IPS DF 4.7 (cell line): ENCODE results near the gene TEKTIP1.

Experiments
- DNase-seq: peaks from one replicate; pipeline ENCODE4 v3.0.0-alpha.2; 2013; ENCODE audit warnings: low spot score; ENCODE audit errors: extremely low read depth

Gene TEKTIP1

GRCh38 chr19:3538965-3539755, at the start of gene TEKTIP1:
TSS of gene TEKTIP1 (plus strand) at chr19:3539174. CDS start at chr19:3539178, 4 bp downstream.
- no peak for DNase-seq

GRCh38 chr19:3491396-3492119, 47.4 kb upstream of the TEKTIP1 start:
- DNase-seq, result no peak

DNA sequence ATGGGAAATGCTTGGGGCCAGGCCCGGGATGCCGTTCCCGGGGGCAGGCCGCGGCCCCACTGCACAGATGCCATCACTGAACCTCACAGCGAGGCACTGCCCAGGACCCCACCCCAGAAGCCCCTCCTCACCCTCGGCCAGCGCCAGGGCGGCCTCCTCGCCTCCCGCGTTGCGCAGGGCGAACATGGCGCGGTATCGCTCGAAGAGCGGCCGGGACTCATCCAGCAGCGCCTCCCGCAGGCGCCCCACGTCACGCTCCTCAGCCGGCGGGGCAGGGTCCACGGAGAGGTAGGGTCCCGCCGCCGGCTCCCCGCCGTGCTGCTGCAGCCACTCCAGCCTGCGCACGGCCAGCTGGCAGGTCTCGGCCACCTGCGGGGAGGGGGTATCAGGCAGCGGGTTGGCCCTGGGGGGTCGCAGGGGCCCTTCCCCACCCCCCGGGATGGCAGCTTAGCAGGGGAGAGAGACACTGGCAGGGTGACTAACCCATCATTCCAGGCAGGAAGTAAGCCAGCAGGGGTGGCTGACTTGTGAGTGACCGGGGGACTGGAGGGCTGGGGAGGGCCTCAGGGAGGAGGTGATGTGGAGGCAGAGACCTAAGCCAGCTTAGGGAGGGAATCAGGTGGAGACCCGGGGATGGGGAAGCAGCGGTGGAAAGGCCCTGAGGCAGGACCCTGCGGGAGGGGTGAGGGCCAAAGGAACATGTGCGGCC, 46.7 kb upstream of the TEKTIP1 start:
- DNase-seq, result no peak

- no peak for DNase-seq
Measured at GRCh38 chr19:3492919-3493318, 46.1 kb upstream of the TEKTIP1 start.

GRCh38 chr19:3493651-3494050, 45.3 kb upstream of the TEKTIP1 start:
- DNase-seq, result no peak

DNA sequence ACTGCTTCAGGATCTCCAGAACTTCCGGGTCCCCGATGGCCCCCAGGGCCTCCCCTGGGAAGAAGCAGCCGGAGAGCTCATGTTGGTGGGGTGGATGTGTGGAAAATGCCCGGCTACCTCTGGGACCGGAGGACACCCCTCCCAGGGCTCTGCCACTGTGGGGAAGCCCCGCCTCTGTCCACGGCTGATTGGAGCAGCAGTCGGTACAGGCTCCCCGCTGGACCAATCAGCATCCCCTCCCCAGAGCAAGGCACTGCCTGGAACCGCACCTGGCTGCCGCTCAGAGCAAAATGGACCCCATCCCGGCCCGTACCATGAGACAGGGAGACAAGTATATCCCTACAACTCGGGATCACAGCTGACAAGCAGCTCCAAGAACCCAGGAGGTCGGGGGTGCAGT, 44.9 kb upstream of the TEKTIP1 start:
- no peak for DNase-seq

DNA sequence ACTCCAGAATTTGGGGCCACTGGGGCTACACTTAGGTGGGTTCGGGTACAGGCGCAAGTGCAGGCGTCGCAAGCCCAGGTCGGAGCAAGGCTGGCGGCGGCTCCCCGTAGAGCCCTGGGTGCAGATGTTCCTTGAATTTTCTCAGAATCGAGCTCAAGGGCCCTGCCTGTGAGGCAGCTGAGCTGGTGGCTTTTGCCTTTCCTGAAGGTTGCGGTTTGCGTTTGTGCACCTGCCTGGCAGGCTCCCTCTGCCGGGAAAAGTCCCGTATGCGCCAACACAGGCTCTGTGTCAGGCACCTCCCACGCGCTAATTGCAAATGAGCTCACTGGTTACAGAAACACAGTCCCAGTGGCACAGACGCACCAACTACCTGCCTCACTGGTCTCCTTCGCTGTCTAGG, 44.4 kb upstream of the TEKTIP1 start:
- DNase-seq, result no peak

DNA sequence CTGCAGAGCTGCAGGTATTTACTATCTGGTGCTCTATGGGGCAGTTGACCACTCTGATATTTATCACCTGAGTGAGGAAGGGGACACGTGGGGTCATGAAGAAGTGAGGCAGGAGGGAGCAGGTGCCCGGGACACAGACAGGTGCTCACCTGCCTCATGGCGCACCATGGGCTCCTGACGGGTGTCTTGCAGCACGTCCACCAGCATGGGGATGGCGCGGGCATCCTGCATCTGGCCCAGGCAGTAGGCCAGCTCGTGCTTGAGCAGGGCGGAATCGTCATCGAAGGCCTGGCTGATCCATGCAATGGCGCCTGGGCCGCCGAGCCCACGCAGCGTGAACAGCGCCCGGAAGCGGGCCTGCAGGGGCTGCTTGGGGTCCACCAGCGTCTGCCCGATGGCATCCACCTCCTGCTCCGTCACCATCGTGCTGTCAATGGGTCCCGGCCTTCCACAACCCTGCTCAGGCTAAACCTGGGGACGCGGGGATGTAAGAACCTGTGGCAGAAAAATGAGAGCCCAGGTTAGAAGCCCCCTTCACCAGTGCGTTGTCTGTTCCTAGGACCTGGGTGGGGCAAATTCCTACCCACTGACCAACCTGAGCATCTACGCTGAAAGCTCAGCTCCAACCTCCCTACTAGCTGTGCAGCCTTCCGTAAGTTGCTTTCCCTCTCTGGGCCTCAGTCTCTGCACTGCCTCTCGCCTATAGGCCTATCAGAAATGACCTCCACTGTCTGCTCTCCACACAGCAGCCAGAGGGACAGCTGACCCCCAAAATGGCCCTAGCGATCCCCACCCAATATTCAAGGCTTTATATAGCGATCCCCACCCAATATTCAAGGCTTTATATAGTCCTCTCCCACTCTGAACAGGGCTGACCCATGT, 42.3 kb upstream of the TEKTIP1 start:
- no peak for DNase-seq

GRCh38 chr19:3497757-3498520, 41.0 kb upstream of the TEKTIP1 start:
- no peak for DNase-seq

- DNase-seq, result no peak
Measured at GRCh38 chr19:3499738-3500428, 39.1 kb upstream of the TEKTIP1 start.

- DNase-seq, result peak; percentile 94
Measured at GRCh38 chr19:3500429-3501101, 38.4 kb upstream of the TEKTIP1 start, which contains the start of gene DOHH. TSS of gene DOHH (minus strand) at chr19:3500674. CDS start at chr19:3496814, 3,860 bp downstream.

GRCh38 chr19:3501780-3502179, 37.2 kb upstream of the TEKTIP1 start:
- no peak for DNase-seq

GRCh38 chr19:3503036-3503572, 35.9 kb upstream of the TEKTIP1 start:
- DNase-seq, result no peak

DNA sequence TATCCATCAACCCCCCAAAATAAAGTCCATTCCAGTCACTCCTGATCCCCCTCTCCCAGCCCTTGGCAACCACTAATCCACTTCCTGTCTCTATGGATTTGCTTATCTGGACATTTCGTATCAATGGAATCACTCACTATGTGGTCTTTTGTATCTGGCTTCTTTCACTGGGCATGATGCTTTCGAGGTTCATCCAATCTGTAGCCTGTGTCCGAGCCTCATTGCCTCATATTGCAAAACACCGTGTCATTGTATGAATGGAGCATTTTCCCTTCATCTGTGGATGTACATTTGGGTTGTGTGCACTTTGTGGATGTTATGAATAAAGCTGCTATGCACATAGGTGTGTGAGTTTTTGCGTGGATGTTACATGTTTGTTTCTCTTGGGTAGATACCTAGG, 34.2 kb upstream of the TEKTIP1 start:
- DNase-seq, result no peak

DNA sequence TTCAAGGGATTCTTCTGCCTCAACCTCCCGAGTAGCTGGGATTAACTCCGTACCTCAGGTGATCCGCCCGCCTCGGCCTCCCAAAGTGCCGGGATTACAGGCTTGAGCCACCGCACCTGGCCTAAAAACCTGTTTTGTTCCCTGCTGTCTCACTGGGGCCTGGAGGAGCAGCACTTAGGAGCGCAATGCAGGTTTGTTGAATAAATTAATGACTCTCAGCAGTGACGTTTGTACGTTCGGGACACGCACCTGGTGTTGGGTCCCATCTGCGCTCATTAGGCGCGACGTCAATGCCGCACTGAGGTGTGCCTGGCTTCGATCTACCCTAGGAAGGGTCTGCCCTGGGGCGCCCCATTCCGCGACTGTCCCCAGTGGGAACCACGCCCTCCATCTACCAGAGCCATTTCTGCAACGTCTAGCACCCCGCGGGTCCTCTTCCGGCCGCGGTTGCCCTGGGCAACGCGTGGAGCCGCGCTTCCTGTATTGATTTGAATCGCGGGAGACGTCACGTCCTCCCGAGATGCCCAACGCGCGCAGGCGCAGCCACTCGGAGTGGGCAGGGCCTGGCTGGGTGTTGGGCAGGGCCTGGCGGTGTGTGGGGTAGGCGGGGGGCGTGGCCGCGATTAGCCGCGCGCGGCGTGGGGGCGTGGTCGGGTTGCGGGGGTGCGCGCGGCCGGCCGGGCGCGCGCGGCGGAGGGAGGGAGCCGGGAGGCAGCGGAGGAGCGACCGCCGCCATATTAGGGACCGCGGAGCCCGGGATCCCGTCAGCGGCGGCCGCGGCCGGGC, 33.2 kb upstream of the TEKTIP1 start, which contains the start of gene FZR1:
Gene FZR1, plus strand, starts transcription at position 714 of the 786 bp plus-strand sequence. CDS start 16,679 bp downstream, outside the sequence.
- peak; percentile 78 for DNase-seq

DNA sequence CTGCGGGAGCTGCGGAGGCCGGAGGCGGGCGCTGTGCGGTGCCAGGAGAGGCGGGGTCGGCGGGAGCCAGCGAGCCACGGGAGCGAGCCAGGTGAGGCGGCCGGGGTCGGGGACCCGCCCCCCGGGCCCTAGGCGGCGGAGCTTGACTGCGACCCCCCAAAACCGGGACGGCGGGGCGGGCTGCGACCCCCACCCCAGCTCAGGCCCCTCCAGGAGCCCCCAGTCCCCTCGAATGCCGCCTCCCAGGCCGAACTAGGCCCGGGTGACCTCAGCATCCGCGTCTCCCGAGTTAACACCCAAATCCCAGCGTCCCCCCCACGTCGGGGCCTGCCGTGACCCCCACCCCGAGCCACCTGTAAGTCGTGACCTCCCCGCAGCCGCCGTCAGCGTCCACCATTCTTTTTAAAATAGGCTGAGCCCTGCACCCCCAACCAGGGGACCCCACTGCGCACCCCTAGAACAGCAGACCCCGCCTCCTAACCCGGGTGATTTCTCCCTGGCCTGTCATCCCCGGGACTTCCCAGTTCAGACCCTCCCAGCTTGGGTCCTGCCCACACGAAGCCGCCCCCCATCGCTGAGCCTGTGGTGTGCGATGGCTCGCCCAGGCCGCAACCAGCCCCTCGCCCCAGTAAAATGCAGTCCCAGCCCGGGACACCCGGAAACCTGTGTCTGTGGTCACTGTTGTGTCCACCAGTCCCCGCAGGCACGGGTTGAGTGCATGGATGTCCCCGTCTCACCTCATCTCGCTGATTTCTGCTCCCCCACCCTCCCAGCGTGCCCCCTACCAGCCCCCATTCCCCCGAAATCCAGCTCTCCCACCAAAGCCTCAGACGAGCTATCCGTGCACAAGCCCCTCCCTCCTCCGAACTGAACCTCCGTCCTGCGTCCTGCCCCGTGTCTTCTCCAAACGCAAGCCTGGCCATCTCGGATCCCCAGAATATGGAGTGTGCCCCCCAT, 32.3 kb upstream of the TEKTIP1 start:
- DNase-seq, result no peak
